Mucosa of descending colon (tissue), 3 donors: ENCODE results near the gene LIX1. TPM values are rescaled to one million over a fixed set of nuclear protein-coding genes. Genes with fewer than 3 reads are reported as not detected.
"Not testable (repeated sequence)": the region's sequence is repeated elsewhere in the genome, so short reads cannot be mapped to it uniquely, and the experiment has no call there.

ENCODE experiments used
- ATAC-seq: fragments of 200-7000 bp; cut with Tn5 transposase; one replicate; pipeline ENCODE4 v1.9.1; 2020; ENCODE audit warnings: mild to moderate bottlenecking, moderate library complexity
- DNase-seq, 3 donors: peaks; one replicate each; pipeline ENCODE4 v3.0.0-alpha.2; 2020
- H3K36me3 ChIP-seq: fragments of 200-600 bp; one replicate; pipeline ENCODE4 v1.8.0; 2021; ENCODE audit warnings: low read depth, mild to moderate bottlenecking
- H3K4me1 ChIP-seq: fragments of 200-600 bp; one replicate; pipeline ENCODE4 v1.8.0; 2021; ENCODE audit warnings: low read depth, mild to moderate bottlenecking
- H3K4me3 ChIP-seq: fragments of 200-600 bp; one replicate; pipeline ENCODE4 v1.8.0; 2021; ENCODE audit warnings: mild to moderate bottlenecking
- H3K9me3 ChIP-seq: fragments of 200-600 bp; one replicate; pipeline ENCODE4 v1.8.0; 2021; ENCODE audit warnings: mild to moderate bottlenecking
- CTCF ChIP-seq: fragments of 200-600 bp; IDR thresholded peaks from one replicate; pipeline ENCODE4 v1.8.0; 2022; ENCODE audit warnings: antibody characterized with exemption, mild to moderate bottlenecking
- intact Hi-C, 2 donors: fragments of 100-400 bp; cut with DNase I in 1 of 2; cut with micrococcal nuclease in 1 of 2; formaldehyde crosslinking; loops; one replicate each; pipeline versions ENCODE4 v1.11.0 to v1.11.1; 2022; cut with DNase I, micrococcal nuclease
- total RNA-seq, 3 donors: library from RNA; stranded (reverse); fragmentation: NEBNext Ultra II Directional in 2 of 3; extraction: Animal tissue kit (Norgen Biotek cat#: 25700) in 2 of 3; gene quantifications; one replicate each; pipeline versions ENCODE4 v1.2.1 to v1.2.4, GENCODE V29; 2021 to 2023
- donor health status: DM: no; HTN: no; CAD: no; lungs with moderate emphysema.
- donor health status: DM: no; HTN: no; CAD: no.
- donor health status: DM: no; HTN: yes; CAD: no.

Gene LIX1
- total RNA-seq, 3 donors from 2014 or later, result 1.7 TPM; not detected in 2

- ATAC-seq (peak; percentile 1), DNase-seq (peak in 1 of 3 donors; percentile 18)
- H3K4me1 ChIP-seq, result no peaks in the 10 kb centered on the region
- no peaks in the 10 kb centered on the region for H3K36me3 ChIP-seq
- peak overlapping the region; percentile 73 for H3K4me3 ChIP-seq
- intact Hi-C loops, result no loop called here
- H3K9me3 ChIP-seq, result no peaks in the 10 kb centered on the region
- TF ChIP-seq CTCF, result no peak
Measured at GRCh38 chr5:97182571-97183099, 40.2 kb upstream of the LIX1 start.

- no peak for TF ChIP-seq CTCF
- no peak overlapping the region for H3K4me3 ChIP-seq
- ATAC-seq (no peak), DNase-seq (no peak)
- H3K36me3 ChIP-seq, result no peaks in the 10 kb centered on the region
- H3K9me3 ChIP-seq, result no peaks in the 10 kb centered on the region
- no peaks in the 10 kb centered on the region for H3K4me1 ChIP-seq
- intact Hi-C loops, result no loop called here
Measured at GRCh38 chr5:97181856-97182545, 39.6 kb upstream of the LIX1 start.

GRCh38 chr5:97179457-97179856 lies 37.0 kb upstream of the LIX1 start:
- ATAC-seq, intact Hi-C loops, H3K36me3 ChIP-seq: not testable (repeated sequence)

GRCh38 chr5:97172227-97172626 lies 29.8 kb upstream of the LIX1 start:
- no peaks in the 10 kb centered on the region for H3K4me1 ChIP-seq
- intact Hi-C loops, result no loop called here
- DNase-seq, result no peak
- no peak for ATAC-seq
- no peaks in the 10 kb centered on the region for H3K9me3 ChIP-seq
- no peaks in the 10 kb centered on the region for H3K36me3 ChIP-seq
- no peak for TF ChIP-seq CTCF
- no peak overlapping the region for H3K4me3 ChIP-seq

More at GRCh38 chr5:97179457-97179856, 37.0 kb upstream of the LIX1 start:
- not testable (repeated sequence) for DNase-seq, H3K4me3 ChIP-seq, H3K4me1 ChIP-seq, H3K9me3 ChIP-seq

GRCh38 chr5:97171703-97172102 lies 29.3 kb upstream of the LIX1 start:
- H3K36me3 ChIP-seq, result no peaks in the 10 kb centered on the region

More at GRCh38 chr5:97171703-97172102, 29.3 kb upstream of the LIX1 start:
- intact Hi-C loops, result no loop called here
- peak; percentile 39 for ATAC-seq
- no peak for DNase-seq
- H3K4me1 ChIP-seq, result no peaks in the 10 kb centered on the region
- no peak overlapping the region for H3K4me3 ChIP-seq
- H3K9me3 ChIP-seq, result no peaks in the 10 kb centered on the region
- no peak for TF ChIP-seq CTCF
